Measurements from ENCODE around the gene TMEM190. TPM values are rescaled to one million over a fixed set of nuclear protein-coding genes. Genes with fewer than 3 reads are reported as not detected.
A peak's percentile ranks its signal among the peaks of the same experiment; 100 is the strongest.
"Not testable (repeated sequence)": the region's sequence is repeated elsewhere in the genome, so short reads cannot be mapped to it uniquely, and the experiment has no call there.

Gene TMEM190
- not detected in 2 replicates for polyA plus RNA-seq (2014; cell fraction: cytosol; rRNA removed)
- not detected in 2 replicates for polyA plus RNA-seq (2014; cell fraction: nucleus; rRNA removed)

- DNase-seq (ENCODE audit: low spot score) = no peak
Measured at GRCh38 chr19:55376241-55376933, at the start of gene TMEM190. TMEM190 (plus strand) TSS chr19:55376826; CDS start chr19:55376854, 28 bp downstream.

GRCh38 chr19:55328774-55329318 lies 47.8 kb upstream of the TMEM190 start:
- not testable (repeated sequence) for DNase-seq (ENCODE audit: low spot score)

GRCh38 chr19:55329791-55330190 lies 46.8 kb upstream of the TMEM190 start:
- not testable (repeated sequence) for DNase-seq (ENCODE audit: low spot score)

GRCh38 chr19:55333870-55334269 lies 42.8 kb upstream of the TMEM190 start:
- DNase-seq (ENCODE audit: low spot score) = no peak

- DNase-seq (ENCODE audit: low spot score) = no peak
Measured at GRCh38 chr19:55336101-55336500, 40.5 kb upstream of the TMEM190 start.

GRCh38 chr19:55339105-55339888 lies 37.3 kb upstream of the TMEM190 start, which contains the start of gene KMT5C:
KMT5C (plus strand) TSS chr19:55339876; CDS start chr19:55341937, 2,061 bp downstream.
- DNase-seq (ENCODE audit: low spot score) = peak; percentile 99

GRCh38 chr19:55339889-55340783 lies 36.5 kb upstream of the TMEM190 start:
- no peak for DNase-seq (ENCODE audit: low spot score)

GRCh38 chr19:55340784-55341147 lies 35.9 kb upstream of the TMEM190 start:
- no peak for DNase-seq (ENCODE audit: low spot score)

GRCh38 chr19:55341171-55341588 lies 35.4 kb upstream of the TMEM190 start:
- DNase-seq (ENCODE audit: low spot score) = peak; percentile 65

GRCh38 chr19:55341595-55342531 lies 34.8 kb upstream of the TMEM190 start:
- DNase-seq (ENCODE audit: low spot score) = no peak

GRCh38 chr19:55344444-55344843 lies 32.2 kb upstream of the TMEM190 start:
- DNase-seq (ENCODE audit: low spot score) = no peak

GRCh38 chr19:55345101-55345817 lies 31.4 kb upstream of the TMEM190 start:
- DNase-seq (ENCODE audit: low spot score) = no peak

GRCh38 chr19:55345818-55346724 lies 30.6 kb upstream of the TMEM190 start:
- no peak for DNase-seq (ENCODE audit: low spot score)

GRCh38 chr19:55346725-55347441 lies 29.7 kb upstream of the TMEM190 start:
- DNase-seq (ENCODE audit: low spot score) = no peak

- DNase-seq (ENCODE audit: low spot score) = no peak
Measured at GRCh38 chr19:55347442-55348009, 29.1 kb upstream of the TMEM190 start.

- no peak for DNase-seq (ENCODE audit: low spot score)
Measured at GRCh38 chr19:55348317-55349034, 28.1 kb upstream of the TMEM190 start.

Measured in SK-N-DZ (cell line).